Activated CD4-positive, CD25-positive, alpha-beta regulatory T cell treated with anti-CD3 and anti-CD28 coated beads, Interleukin-2, amount 50 U/mL, for 16 hours (primary cell): Measurements from ENCODE around the gene MTIF3.

Experiments
- DNase-seq: peaks from one replicate; pipeline ENCODE4 v3.0.0-alpha.2; 2020; ENCODE audit warnings: low read depth, low spot score

MTIF3 gene

GRCh38 chr13:27449936-27450828 is at the start of gene MTIF3:
Gene MTIF3, minus strand, starts transcription at chr13:27450564. Its CDS starts 10,116 bp downstream, at chr13:27440448.
- DNase-seq, result peak; percentile 95

GRCh38 chr13:27497563-27498230 is 47.3 kb upstream of the MTIF3 start:
- DNase-seq, result no peak

- DNase-seq, result no peak
These were observed 46.3 kb upstream of the MTIF3 start for GRCh38 chr13:27496536-27497273.

GRCh38 chr13:27496006-27496405 is 45.6 kb upstream of the MTIF3 start:
- DNase-seq, result no peak

- no peak for DNase-seq
These were observed 45.2 kb upstream of the MTIF3 start for GRCh38 chr13:27495551-27495950.

- no peak for DNase-seq
These were observed 43.6 kb upstream of the MTIF3 start for GRCh38 chr13:27493981-27494380.

- no peak for DNase-seq
These were observed 39.1 kb upstream of the MTIF3 start for GRCh38 chr13:27489456-27489855.

- no peak for DNase-seq
These were observed 37.4 kb upstream of the MTIF3 start for GRCh38 chr13:27487776-27488175.

GRCh38 chr13:27483421-27483820 is 33.1 kb upstream of the MTIF3 start:
- no peak for DNase-seq

GRCh38 chr13:27482983-27483382 is 32.6 kb upstream of the MTIF3 start:
- no peak for DNase-seq

- no peak for DNase-seq
These were observed 31.4 kb upstream of the MTIF3 start for GRCh38 chr13:27481766-27482165.

- DNase-seq, result peak; percentile 10
These were observed 26.8 kb upstream of the MTIF3 start for GRCh38 chr13:27476943-27477703.

GRCh38 chr13:27474751-27475268 is 24.4 kb upstream of the MTIF3 start:
- DNase-seq, result no peak

- no peak for DNase-seq
These were observed 22.6 kb upstream of the MTIF3 start for GRCh38 chr13:27472941-27473340.

- DNase-seq, result no peak
These were observed 22.1 kb upstream of the MTIF3 start for GRCh38 chr13:27472441-27472840.

GRCh38 chr13:27470075-27470820 is 19.9 kb upstream of the MTIF3 start:
- no peak for DNase-seq

- DNase-seq, result no peak
These were observed 16.1 kb upstream of the MTIF3 start for GRCh38 chr13:27466513-27466912.

GRCh38 chr13:27465611-27466010 is 15.2 kb upstream of the MTIF3 start:
- DNase-seq, result no peak

GRCh38 chr13:27463500-27463899 is 13.1 kb upstream of the MTIF3 start:
- DNase-seq, result no peak

- no peak for DNase-seq
These were observed 11.7 kb upstream of the MTIF3 start for GRCh38 chr13:27461940-27462584.
